IgD-negative memory B cell (primary cell): Measurements from ENCODE around the gene SEMA4A. TPM values are rescaled to one million over a fixed set of nuclear protein-coding genes. Genes with fewer than 3 reads are reported as not detected.

Experiments
- H3K27ac Mint-ChIP-seq, 3 donors: one replicate each; pipeline ENCODE4 v1.8.0; 2020 to 2022; ENCODE audit warnings: mild to moderate bottlenecking in 3 of 3, mixed read lengths in 3 of 3, moderate library complexity in 1 of 3
- H3K27me3 Mint-ChIP-seq: one replicate; pipeline ENCODE4 v1.8.0; 2021; ENCODE audit warnings: mixed read lengths
- H3K36me3 Mint-ChIP-seq: one replicate; pipeline ENCODE4 v1.8.0; 2020; ENCODE audit warnings: mild to moderate bottlenecking, mixed read lengths
- H3K4me1 Mint-ChIP-seq, 3 donors: one replicate each; pipeline ENCODE4 v1.8.0; 2020 to 2022; ENCODE audit warnings: mixed read lengths in 3 of 3, mild to moderate bottlenecking in 1 of 3
- H3K4me3 Mint-ChIP-seq, 4 donors: one replicate each; pipeline ENCODE4 v1.8.0; 2020 to 2022; ENCODE audit warnings: mild to moderate bottlenecking in 4 of 4, mixed read lengths in 4 of 4, moderate library complexity in 3 of 4
- H3K9me3 Mint-ChIP-seq, 3 donors: one replicate each; pipeline ENCODE4 v1.8.0; 2020 to 2021; ENCODE audit warnings: mixed read lengths in 3 of 3, mild to moderate bottlenecking in 1 of 3
- polyA plus RNA-seq: library from polyadenylated mRNA; unstranded; fragments of 300-500 nt; fragmentation: Illumina TruSeq; gene quantifications from one replicate; pipeline ENCODE4 v1.2.3, GENCODE V29; 2021

Gene SEMA4A
- polyA plus RNA-seq, 1 donor from 2014 or later = 11.0 TPM

DNA sequence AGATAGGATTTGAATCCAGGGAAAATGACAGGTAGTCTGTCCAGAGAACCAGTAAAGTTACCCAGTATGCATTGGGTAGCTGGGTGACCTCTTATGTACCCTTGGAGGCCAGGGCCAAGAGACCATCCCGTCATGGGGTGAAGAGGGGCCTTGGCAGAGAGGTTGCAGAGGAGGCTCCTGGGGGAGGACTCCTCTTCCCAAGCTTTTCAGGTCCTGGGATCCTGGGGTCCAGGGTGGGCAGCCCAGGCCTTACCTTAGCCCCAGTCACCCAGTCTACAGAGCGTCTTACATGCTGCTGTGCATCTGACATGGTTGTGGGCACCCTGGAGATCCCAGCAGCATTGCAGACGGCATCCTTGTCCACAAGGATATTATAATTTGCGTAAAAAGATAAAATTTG, 73.4 kb downstream of the SEMA4A start:
- no peaks in the 10 kb centered on the region for H3K27me3 Mint-ChIP-seq
- H3K27ac Mint-ChIP-seq = peak overlapping the region in 2 of 3 donors; percentile 69 to 73
- peaks cover 6% of the 10 kb centered on the region for H3K36me3 Mint-ChIP-seq
- no peaks in the 10 kb centered on the region for H3K9me3 Mint-ChIP-seq
- H3K4me1 Mint-ChIP-seq = peaks cover 0 to 5% (median 3%) of the 10 kb centered on the region in 3 donors
- H3K4me3 Mint-ChIP-seq = peak overlapping the region in 1 of 4 donors; percentile 27

Other genes starting within 250 kb of the SEMA4A start
- 12.7 TPM for gene RIT1, start 242.2 kb upstream of the SEMA4A start, polyA plus RNA-seq
- gene KHDC4, start 219.2 kb upstream of the SEMA4A start, polyA plus RNA-seq = 8.0 TPM
- gene RXFP4, start 211.9 kb upstream of the SEMA4A start, polyA plus RNA-seq = 0.78 TPM
- gene ARHGEF2, start 175.0 kb upstream of the SEMA4A start, polyA plus RNA-seq = 43.9 TPM
- 257 TPM for gene SSR2, start 132.6 kb upstream of the SEMA4A start, polyA plus RNA-seq
- 7.6 TPM for gene UBQLN4, start 99.8 kb upstream of the SEMA4A start, polyA plus RNA-seq
- 159 TPM for gene LAMTOR2, start 98.8 kb upstream of the SEMA4A start, polyA plus RNA-seq
- gene RAB25, start 92.4 kb upstream of the SEMA4A start, polyA plus RNA-seq = 2.9 TPM
- gene MEX3A, start 71.1 kb upstream of the SEMA4A start, polyA plus RNA-seq = 0.05 TPM
- gene LMNA, start 38.9 kb upstream of the SEMA4A start, polyA plus RNA-seq = 5.7 TPM
- gene SLC25A44, start 40.5 kb downstream of the SEMA4A start, polyA plus RNA-seq = 16.6 TPM
- gene PMF1, start 59.4 kb downstream of the SEMA4A start, polyA plus RNA-seq = 87.0 TPM
- not detected for gene BGLAP, start 88.6 kb downstream of the SEMA4A start, polyA plus RNA-seq
- gene PAQR6, start 94.5 kb downstream of the SEMA4A start, polyA plus RNA-seq = 0.44 TPM
- 27.2 TPM for gene SMG5, start 129.2 kb downstream of the SEMA4A start, polyA plus RNA-seq
- gene TMEM79, start 130.7 kb downstream of the SEMA4A start, polyA plus RNA-seq = 9.3 TPM
- 11.5 TPM for gene GLMP, start 142.1 kb downstream of the SEMA4A start, polyA plus RNA-seq
- gene VHLL, start 145.7 kb downstream of the SEMA4A start, polyA plus RNA-seq = not detected
- 172 TPM for gene CCT3, start 184.7 kb downstream of the SEMA4A start, polyA plus RNA-seq
- gene TSACC, start 184.9 kb downstream of the SEMA4A start, polyA plus RNA-seq = 2.5 TPM
- not detected for gene RHBG, start 215.6 kb downstream of the SEMA4A start, polyA plus RNA-seq